Hepatocyte (in vitro differentiated cells): Measurements from ENCODE around the gene IFT22. TPM values are rescaled to one million over a fixed set of nuclear protein-coding genes. Genes with fewer than 3 reads are reported as not detected.

Experiments
- DNase-seq: peaks from one replicate; pipeline ENCODE4 v3.0.0-alpha.2; 2016; ENCODE audit warnings: low spot score
- H2AFZ ChIP-seq: fragments of 200-600 bp; sonication (generic); 2 replicates; pipeline ENCODE4 v1.6.0; 2016; ENCODE audit warnings: antibody characterized with exemption, mild to moderate bottlenecking
- H3K27ac ChIP-seq: fragments of 200-600 bp; sonication (generic); 2 replicates; pipeline ENCODE4 v1.5.1; 2016; ENCODE audit warnings: mild to moderate bottlenecking
- H3K27me3 ChIP-seq: fragments of 200-600 bp; sonication (generic); 2 replicates; pipeline ENCODE4 v1.6.1; 2016
- H3K36me3 ChIP-seq: fragments of 200-600 bp; sonication (generic); replicated peaks from 2 replicates; pipeline ENCODE4 v1.5.1; 2016; ENCODE audit warnings: low read depth; ENCODE audit not compliant: insufficient read depth
- H3K4me1 ChIP-seq: fragments of 200-600 bp; sonication (generic); 2 replicates; pipeline ENCODE4 v1.5.1; 2016; ENCODE audit warnings: mild to moderate bottlenecking, moderate library complexity; ENCODE audit not compliant: insufficient read depth
- H3K4me2 ChIP-seq: fragments of 200-600 bp; sonication (generic); 2 replicates; pipeline ENCODE4 v1.6.0; 2016
- H3K4me3 ChIP-seq: fragments of 200-600 bp; sonication (generic); 2 replicates; pipeline ENCODE4 v1.5.1; 2016; ENCODE audit warnings: mild to moderate bottlenecking
- H3K79me2 ChIP-seq: fragments of 200-600 bp; sonication (generic); 2 replicates; pipeline ENCODE4 v1.6.0; 2017; ENCODE audit warnings: mild to moderate bottlenecking
- H3K9me2 ChIP-seq: fragments of 200-600 bp; sonication (generic); replicated peaks from 2 replicates; pipeline ENCODE4 v1.6.0; 2017; ENCODE audit warnings: mild to moderate bottlenecking; ENCODE audit not compliant: insufficient read depth
- H3K9me3 ChIP-seq: fragments of 200-600 bp; sonication (generic); 2 replicates; pipeline ENCODE4 v1.5.1; 2016; ENCODE audit warnings: low read depth, mild to moderate bottlenecking
- H4K20me1 ChIP-seq: fragments of 200-600 bp; sonication (generic); 2 replicates; pipeline ENCODE4 v1.6.0; 2016; ENCODE audit warnings: mild to moderate bottlenecking; ENCODE audit not compliant: insufficient read depth, poor library complexity, severe bottlenecking
- EZH2 ChIP-seq: fragments of 200-600 bp; sonication (generic); IDR thresholded peaks from 2 replicates; pipeline ENCODE4 v1.6.1; 2016; ENCODE audit warnings: antibody characterized with exemption, mild to moderate bottlenecking, borderline replicate concordance
- EZH2phosphoT487 ChIP-seq: fragments of 200-600 bp; sonication (generic); IDR thresholded peaks from one replicate; pipeline ENCODE4 v1.6.1; 2018; ENCODE audit warnings: antibody characterized with exemption, mild to moderate bottlenecking, low read depth, moderate library complexity; ENCODE audit not compliant: unreplicated experiment, severe bottlenecking
- WGBS: methylation state at CpG from one replicate; pipeline ENCODE4 v1.1.6; 2016; ENCODE audit warnings: low lambda C conversion rate; ENCODE audit errors: missing lambda C conversion rate; 5-methylcytosine and 5-hydroxymethylcytosine counted together
- polyA plus RNA-seq: library from polyadenylated mRNA; unstranded; fragments of >200 nt; fragmentation: Nextera tagmentation; extraction: Ambion mirVana; gene quantifications from 2 replicates; pipeline ENCODE4 v1.2.1, GENCODE V29; 2016
- total RNA-seq: library from RNA; depleted of rRNA; stranded (reverse); fragments of >200 nt; gene quantifications from 2 replicates; pipeline ENCODE4 v1.2.3, GENCODE V29; 2014
- TF ChIP-seq, protein P1 (sequence below): fragments of 200-600 bp; sonication (generic); IDR thresholded peaks from 2 replicates; pipeline ENCODE4 v1.5.1; 2016; ENCODE audit warnings: antibody characterized with exemption, mild to moderate bottlenecking; ENCODE audit not compliant: poor library complexity

IFT22 gene
- total and polyA plus RNA-seq, 2 experiments from 2014 or later: 24.2 to 42.2 TPM

DNA sequence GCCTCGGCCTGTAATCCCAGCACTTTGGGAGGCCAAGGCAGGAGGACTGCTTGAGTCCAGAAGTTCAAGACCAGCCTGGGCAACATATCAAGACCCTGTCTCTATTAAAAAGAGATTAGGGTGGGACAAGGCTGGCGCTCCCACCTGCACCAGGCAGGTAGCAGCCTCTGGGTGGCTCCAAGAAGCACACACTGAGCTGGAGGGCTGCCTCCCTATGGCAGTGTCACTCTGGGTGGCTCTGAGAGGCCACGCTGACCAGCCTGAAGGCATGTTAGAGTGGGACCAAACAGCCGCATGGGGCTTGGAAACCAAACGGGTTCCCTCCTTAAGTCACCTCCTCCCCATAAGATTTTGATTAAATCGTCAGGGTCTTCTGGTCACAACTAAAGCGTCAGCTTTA lies 21.3 kb upstream of the IFT22 start:
- TF ChIP-seq, protein P1, sequence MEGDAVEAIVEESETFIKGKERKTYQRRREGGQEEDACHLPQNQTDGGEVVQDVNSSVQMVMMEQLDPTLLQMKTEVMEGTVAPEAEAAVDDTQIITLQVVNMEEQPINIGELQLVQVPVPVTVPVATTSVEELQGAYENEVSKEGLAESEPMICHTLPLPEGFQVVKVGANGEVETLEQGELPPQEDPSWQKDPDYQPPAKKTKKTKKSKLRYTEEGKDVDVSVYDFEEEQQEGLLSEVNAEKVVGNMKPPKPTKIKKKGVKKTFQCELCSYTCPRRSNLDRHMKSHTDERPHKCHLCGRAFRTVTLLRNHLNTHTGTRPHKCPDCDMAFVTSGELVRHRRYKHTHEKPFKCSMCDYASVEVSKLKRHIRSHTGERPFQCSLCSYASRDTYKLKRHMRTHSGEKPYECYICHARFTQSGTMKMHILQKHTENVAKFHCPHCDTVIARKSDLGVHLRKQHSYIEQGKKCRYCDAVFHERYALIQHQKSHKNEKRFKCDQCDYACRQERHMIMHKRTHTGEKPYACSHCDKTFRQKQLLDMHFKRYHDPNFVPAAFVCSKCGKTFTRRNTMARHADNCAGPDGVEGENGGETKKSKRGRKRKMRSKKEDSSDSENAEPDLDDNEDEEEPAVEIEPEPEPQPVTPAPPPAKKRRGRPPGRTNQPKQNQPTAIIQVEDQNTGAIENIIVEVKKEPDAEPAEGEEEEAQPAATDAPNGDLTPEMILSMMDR: no peak
- TF ChIP-seq EZH2phosphoT487: no peak
- no peak for TF ChIP-seq EZH2
- Histone ChIP-seq H3K4me2 (no peak overlapping the region), H3K27me3 (no peaks in the 10 kb centered on the region), H3K4me1 (no peaks in the 10 kb centered on the region), H4K20me1 (no peaks in the 10 kb centered on the region), H3K36me3 (no peaks in the 10 kb centered on the region), H3K4me3 (no peak overlapping the region), H3K27ac (no peak overlapping the region), H3K79me2 (no peaks in the 10 kb centered on the region), H3K9me3 (no peaks in the 10 kb centered on the region), H2AFZ (no peak overlapping the region), H3K9me2 (no peaks in the 10 kb centered on the region)
- WGBS: 84% methylated on average over 7 of the region's 7 CpGs
- DNase-seq: no peak

- no peak overlapping the region for H3K4me3 ChIP-seq
- no peaks in the 10 kb centered on the region for H3K4me1 ChIP-seq
- no peaks in the 10 kb centered on the region for H3K9me3 ChIP-seq
- WGBS: 92% methylated on average over 14 of the region's 14 CpGs
- no peaks in the 10 kb centered on the region for H3K79me2 ChIP-seq
- no peak for DNase-seq
- H3K36me3 ChIP-seq: no peaks in the 10 kb centered on the region
- no peaks in the 10 kb centered on the region for H3K9me2 ChIP-seq
- H3K4me2 ChIP-seq: no peak overlapping the region
- no peak overlapping the region for H3K27ac ChIP-seq
- no peak overlapping the region for H2AFZ ChIP-seq
- TF ChIP-seq EZH2phosphoT487 (no peak), EZH2 (no peak)
- TF ChIP-seq, protein P1: no peak
- no peaks in the 10 kb centered on the region for H3K27me3 ChIP-seq
- no peaks in the 10 kb centered on the region for H4K20me1 ChIP-seq
Observed at GRCh38 chr7:101340379-101340778, 18.8 kb upstream of the IFT22 start.

- Histone ChIP-seq H3K9me2 (no peaks in the 10 kb centered on the region), H3K79me2 (no peaks in the 10 kb centered on the region), H4K20me1 (no peaks in the 10 kb centered on the region), H3K36me3 (no peaks in the 10 kb centered on the region), H3K27me3 (no peaks in the 10 kb centered on the region), H3K9me3 (no peaks in the 10 kb centered on the region), H3K4me1 (no peaks in the 10 kb centered on the region), H3K4me3 (no peak overlapping the region), H3K27ac (no peak overlapping the region), H2AFZ (no peak overlapping the region), H3K4me2 (no peak overlapping the region)
- DNase-seq: no peak
- TF ChIP-seq EZH2phosphoT487 (no peak), EZH2 (no peak)
- TF ChIP-seq, protein P1: no peak
- WGBS: 74% methylated on average over 5 of the region's 5 CpGs
Observed at GRCh38 chr7:101333912-101334311, 12.3 kb upstream of the IFT22 start.

GRCh38 chr7:101332026-101332425 lies 10.4 kb upstream of the IFT22 start:
- no peak for DNase-seq
- no peaks in the 10 kb centered on the region for H3K9me2 ChIP-seq
- no peaks in the 10 kb centered on the region for H3K27me3 ChIP-seq
- H3K27ac ChIP-seq: no peak overlapping the region
- no peaks in the 10 kb centered on the region for H3K4me1 ChIP-seq
- H3K36me3 ChIP-seq: no peaks in the 10 kb centered on the region
- H3K4me2 ChIP-seq: no peak overlapping the region
- WGBS: 98% methylated on average over 8 of the region's 8 CpGs
- H3K9me3 ChIP-seq: no peaks in the 10 kb centered on the region
- TF ChIP-seq EZH2 (no peak), EZH2phosphoT487 (no peak)
- TF ChIP-seq, protein P1: no peak
- H2AFZ ChIP-seq: no peak overlapping the region
- no peak overlapping the region for H3K4me3 ChIP-seq
- H4K20me1 ChIP-seq: no peaks in the 10 kb centered on the region
- H3K79me2 ChIP-seq: no peaks in the 10 kb centered on the region
